Measurements from ENCODE around the gene PNISR.

The PNISR gene

DNA sequence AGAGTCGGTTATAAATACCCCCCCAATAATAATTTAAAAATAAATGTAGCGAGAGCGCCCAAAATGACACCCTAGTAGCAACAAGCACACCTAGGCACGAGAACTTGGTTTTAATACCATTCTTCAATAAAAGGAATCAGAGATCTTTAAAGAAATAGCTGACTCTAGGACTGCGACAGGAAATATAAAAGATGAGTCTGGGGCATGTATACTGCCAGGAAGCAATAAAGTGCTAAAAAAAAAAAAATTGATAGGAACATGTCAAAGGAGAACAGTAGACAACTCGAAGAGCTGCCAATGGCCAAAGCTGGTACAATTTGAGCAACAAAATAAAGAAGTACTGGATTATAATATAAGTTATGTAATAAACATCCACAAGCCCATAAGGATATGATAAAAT lies 2.2 kb downstream of the PNISR start:
- TF ChIP-seq ZFX (IDR thresholded peaks at IDR 0.05), result no peak
- TF ChIP-seq, protein P1, sequence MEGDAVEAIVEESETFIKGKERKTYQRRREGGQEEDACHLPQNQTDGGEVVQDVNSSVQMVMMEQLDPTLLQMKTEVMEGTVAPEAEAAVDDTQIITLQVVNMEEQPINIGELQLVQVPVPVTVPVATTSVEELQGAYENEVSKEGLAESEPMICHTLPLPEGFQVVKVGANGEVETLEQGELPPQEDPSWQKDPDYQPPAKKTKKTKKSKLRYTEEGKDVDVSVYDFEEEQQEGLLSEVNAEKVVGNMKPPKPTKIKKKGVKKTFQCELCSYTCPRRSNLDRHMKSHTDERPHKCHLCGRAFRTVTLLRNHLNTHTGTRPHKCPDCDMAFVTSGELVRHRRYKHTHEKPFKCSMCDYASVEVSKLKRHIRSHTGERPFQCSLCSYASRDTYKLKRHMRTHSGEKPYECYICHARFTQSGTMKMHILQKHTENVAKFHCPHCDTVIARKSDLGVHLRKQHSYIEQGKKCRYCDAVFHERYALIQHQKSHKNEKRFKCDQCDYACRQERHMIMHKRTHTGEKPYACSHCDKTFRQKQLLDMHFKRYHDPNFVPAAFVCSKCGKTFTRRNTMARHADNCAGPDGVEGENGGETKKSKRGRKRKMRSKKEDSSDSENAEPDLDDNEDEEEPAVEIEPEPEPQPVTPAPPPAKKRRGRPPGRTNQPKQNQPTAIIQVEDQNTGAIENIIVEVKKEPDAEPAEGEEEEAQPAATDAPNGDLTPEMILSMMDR (conservative IDR thresholded peaks at IDR 0.05), result no peak
- no peak overlapping the region for H3K27ac ChIP-seq

DNA sequence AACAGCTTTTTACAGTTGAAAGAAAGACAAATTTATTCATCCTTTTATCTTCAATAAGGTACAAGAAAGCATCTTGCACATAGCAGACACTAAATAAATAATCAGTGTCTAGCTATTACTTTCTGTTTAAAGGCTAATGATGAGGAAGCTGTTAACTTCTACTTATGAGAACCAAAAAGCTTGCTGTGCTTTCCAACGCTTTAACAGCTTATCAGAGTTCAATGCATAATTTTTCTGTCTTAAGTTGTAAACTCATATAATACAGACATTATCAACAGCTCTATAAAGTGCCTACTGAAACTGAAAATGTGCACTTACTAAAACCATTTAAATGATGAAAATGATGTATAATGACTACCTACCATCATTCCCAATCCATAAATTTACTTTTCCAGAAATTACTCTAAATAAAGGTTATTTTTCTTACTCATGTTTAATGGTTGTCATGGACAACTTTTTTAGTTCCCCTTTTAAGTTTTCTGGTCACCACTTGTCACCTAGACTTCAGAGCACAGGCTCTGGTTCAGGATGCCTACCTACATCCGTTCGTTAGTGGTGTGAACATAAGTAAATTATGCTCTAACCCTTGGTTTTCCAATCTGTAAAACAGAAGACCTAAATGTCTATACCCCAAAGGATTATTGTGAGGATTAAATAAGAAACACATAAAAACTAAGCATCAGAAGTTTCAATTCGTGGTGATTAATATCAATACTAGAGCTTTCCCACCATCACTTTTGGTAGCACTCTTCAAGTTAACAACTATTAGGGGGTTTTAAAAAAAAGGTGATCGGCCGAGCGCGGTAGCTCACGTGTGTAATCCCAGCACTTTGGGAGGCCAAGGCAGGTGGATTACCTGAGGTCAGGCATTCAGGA lies 8.0 kb downstream of the PNISR start:
- TF ChIP-seq ZFX (IDR thresholded peaks at IDR 0.05), result no peak
- TF ChIP-seq, protein P1 (conservative IDR thresholded peaks at IDR 0.05), result no peak
- no peak overlapping the region for H3K27ac ChIP-seq

DNA sequence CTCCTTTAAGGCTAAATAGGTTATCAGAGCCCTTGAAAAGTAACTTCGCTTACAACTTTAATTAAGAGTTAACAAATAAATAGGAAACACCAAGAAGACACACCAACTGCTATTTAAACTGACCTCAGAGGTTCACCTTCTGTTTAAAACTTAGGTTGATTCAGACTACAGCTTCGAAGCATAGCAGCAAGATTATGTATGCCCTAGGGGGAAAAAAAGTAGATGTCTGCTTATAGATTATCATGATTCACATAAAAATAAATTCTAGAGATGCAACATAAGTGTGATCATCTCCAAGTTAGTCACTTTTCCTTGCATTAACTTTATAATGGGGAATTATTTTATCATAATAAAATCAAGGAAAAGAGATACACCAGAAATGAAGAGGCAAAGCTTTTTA lies 8.9 kb downstream of the PNISR start:
- TF ChIP-seq ZFX (IDR thresholded peaks at IDR 0.05), result no peak
- TF ChIP-seq, protein P1 (conservative IDR thresholded peaks at IDR 0.05), result no peak
- no peak overlapping the region for H3K27ac ChIP-seq

DNA sequence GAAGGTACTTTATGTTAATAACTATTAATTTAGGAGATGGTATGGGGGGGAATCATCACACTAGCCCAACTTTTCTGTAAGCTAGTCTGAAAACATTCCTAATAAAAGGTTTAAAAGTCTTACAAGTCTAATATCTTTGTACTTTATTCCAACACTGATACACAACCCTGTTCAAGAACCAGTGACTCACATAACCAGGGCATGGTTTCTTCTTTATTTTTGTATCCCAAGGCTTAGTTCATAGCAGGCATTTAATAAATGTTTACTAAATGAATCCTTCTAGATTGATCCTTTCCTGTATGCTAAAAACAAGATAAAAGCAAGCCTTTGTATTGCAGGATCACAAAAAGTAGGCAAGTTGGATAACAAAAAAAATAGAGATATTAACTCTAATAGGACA lies 9.7 kb downstream of the PNISR start:
- TF ChIP-seq ZFX (IDR thresholded peaks at IDR 0.05), result no peak
- TF ChIP-seq, protein P1 (conservative IDR thresholded peaks at IDR 0.05), result no peak
- H3K27ac ChIP-seq, result no peak overlapping the region

DNA sequence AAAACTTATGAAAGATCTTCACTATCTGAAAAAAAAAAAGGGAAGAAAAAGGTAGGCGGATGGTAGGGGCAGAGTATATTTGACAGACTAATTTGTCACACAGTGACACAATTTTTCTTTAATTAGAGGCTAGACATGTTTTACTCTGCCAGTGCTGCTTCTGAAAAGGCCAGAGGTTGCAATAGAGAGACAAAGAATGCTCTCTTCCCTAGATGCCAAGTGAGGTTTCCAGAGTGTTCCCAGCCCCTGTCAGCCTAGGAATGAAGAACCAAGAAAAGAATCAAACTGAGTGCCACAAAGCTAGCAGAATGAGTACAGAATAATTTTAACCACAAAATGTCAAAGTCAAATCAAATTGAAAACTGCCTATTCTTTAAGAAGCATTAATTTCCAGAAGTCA lies 13.0 kb downstream of the PNISR start:
- TF ChIP-seq, protein P1 (conservative IDR thresholded peaks at IDR 0.05), result no peak
- no peak for TF ChIP-seq ZFX (IDR thresholded peaks at IDR 0.05)
- no peak overlapping the region for H3K27ac ChIP-seq

DNA sequence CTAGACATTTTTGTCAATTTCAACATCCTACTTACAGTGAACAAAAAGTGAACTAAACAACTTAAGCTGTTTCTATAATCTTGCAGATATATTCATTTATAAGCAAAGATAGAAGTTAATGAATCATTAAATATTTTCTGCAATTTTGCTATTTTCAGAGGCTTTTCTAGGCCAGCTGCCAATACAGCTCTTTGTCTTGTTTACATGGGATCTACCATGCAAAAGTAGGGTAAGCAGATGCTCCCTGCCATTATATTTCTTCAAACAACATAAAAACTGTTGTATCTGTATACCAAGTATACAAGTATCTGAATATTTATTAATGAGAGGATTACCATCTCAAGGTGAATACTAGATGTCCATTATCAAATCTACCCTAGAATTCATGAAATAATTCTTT lies 15.4 kb downstream of the PNISR start:
- H3K27ac ChIP-seq, result no peak overlapping the region
- TF ChIP-seq, protein P1 (conservative IDR thresholded peaks at IDR 0.05), result no peak
- TF ChIP-seq ZFX (IDR thresholded peaks at IDR 0.05), result no peak

DNA sequence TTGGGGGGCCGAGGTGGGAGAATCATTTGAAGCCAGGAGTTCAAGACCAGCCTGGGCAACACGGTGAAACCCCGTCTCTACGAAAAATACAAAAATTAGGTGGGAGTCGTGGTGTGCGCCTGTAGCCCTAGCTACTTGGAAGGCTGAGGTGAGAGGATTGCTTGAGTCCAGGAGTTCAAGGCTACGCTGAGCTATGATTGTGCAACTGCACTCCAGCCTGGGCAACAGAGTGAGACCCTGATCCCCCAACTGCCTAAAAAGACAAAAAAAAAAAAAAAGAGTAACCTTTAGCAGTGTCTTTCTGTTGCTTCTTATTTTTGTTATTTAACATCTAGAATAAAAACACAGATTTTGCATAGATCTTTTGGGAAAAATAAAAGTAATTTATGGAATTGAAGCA lies 18.0 kb downstream of the PNISR start:
- H3K27ac ChIP-seq, result no peak overlapping the region
- TF ChIP-seq, protein P1 (conservative IDR thresholded peaks at IDR 0.05), result no peak
- TF ChIP-seq ZFX (IDR thresholded peaks at IDR 0.05), result no peak

All from C4-2B (cell line).